HCT116 (cell line): ENCODE data around the gene MYO5C. TPM values are rescaled to one million over a fixed set of nuclear protein-coding genes. Genes with fewer than 3 reads are reported as not detected.

Experiments
- ATAC-seq: fragments of 200-7000 bp; cut with Tn5 transposase; 2 replicates; pipeline ENCODE4 v1.9.1; 2020; ENCODE audit warnings: mild to moderate bottlenecking, moderate library complexity
- BruUV-seq: library from RNA; stranded (reverse); fragments of 400-500 nt; replicated peaks from 2 replicates; lab custom pipeline; 2021; lab: Mats Ljungman, UMichigan
- CTCF ChIA-PET: fragments of 300-600 bp; sonication (Branson Sonifier 250); formaldehyde crosslinking; loops from one replicate; lab custom pipeline; 2021; ENCODE audit warnings: antibody characterized with exemption; lab: Charles Lee
- POLR2A ChIA-PET: fragments of 300-600, 350-600 bp; sonication (Branson Sonifier 250); formaldehyde crosslinking; loops from one replicate; lab custom pipeline; 2021; ENCODE audit warnings: antibody characterized with exemption; lab: Charles Lee
- RAD21 ChIA-PET, 2 experiments: fragments of 300-600 bp; sonication (Branson Sonifier 250); formaldehyde crosslinking; loops; one replicate each; lab custom pipeline; 2023; ENCODE audit warnings: low total read pairs in 2 of 2; ENCODE audit not compliant: uncharacterized antibody in 2 of 2, unreplicated experiment in 2 of 2, low non-redundant PET in 1 of 2; lab: Charles Lee
- DNase-seq: peaks from one replicate; pipeline ENCODE4 v3.0.0-alpha.2; 2010; ENCODE audit warnings: low read depth, low spot score
- H2AFZ ChIP-seq: fragments of 200-600 bp; shearing (Covaris generic), sonication (generic); 2 replicates; pipeline ENCODE4 v1.6.1; 2017; ENCODE audit warnings: low read depth, mixed run types, mixed read lengths, antibody characterized with exemption, low read length; ENCODE audit not compliant: poor library complexity, severe bottlenecking
- H3K27ac ChIP-seq: 2 replicates; pipeline ENCODE4 v1.5.1; 2012; ENCODE audit warnings: low read depth, low read length
- H3K27me3 ChIP-seq: fragments of 200-600 bp; sonication (generic); 2 replicates; pipeline ENCODE4 v1.6.1; 2016; ENCODE audit warnings: mixed run types, low read length, mixed read lengths; ENCODE audit not compliant: insufficient read depth
- H3K36me3 ChIP-seq, 2 experiments: fragments of 200-500 bp in 1 of 2; fragments of 200-600 bp in 1 of 2; sonication (Bioruptor generic) in 1 of 2; sonication (generic) in 1 of 2; 2 replicates each; pipeline versions ENCODE4 v1.5.1 to v1.6.1; 2014 to 2016; ENCODE audit warnings: low read length in 2 of 2, inconsistent platforms in 1 of 2, mixed read lengths in 1 of 2, mixed run types in 1 of 2; ENCODE audit not compliant: insufficient read depth in 2 of 2, control insufficient read depth in 1 of 2
- H3K4me1 ChIP-seq, 2 experiments: fragments of 200-600 bp in 1 of 2; sonication (generic) in 1 of 2; 2 replicates each; pipeline versions ENCODE4 v1.5.1 to v1.6.1; 2012 to 2017; ENCODE audit warnings: low read length in 2 of 2, inconsistent platforms in 1 of 2, mild to moderate bottlenecking in 1 of 2, mixed read lengths in 1 of 2, mixed run types in 1 of 2, moderate library complexity in 1 of 2; ENCODE audit not compliant: insufficient read depth in 2 of 2, control insufficient read depth in 1 of 2
- H3K4me2 ChIP-seq: fragments of 200-600 bp; sonication (generic); 2 replicates; pipeline ENCODE4 v1.6.1; 2017; ENCODE audit warnings: mixed run types, low read length, mixed read lengths
- H3K4me3 ChIP-seq, 2 experiments: fragments of 200-600 bp in 1 of 2; sonication (generic) in 1 of 2; replicated peaks in 1 of 2; 2 replicates each; pipeline ENCODE4 v1.5.1; 2011 to 2016; ENCODE audit warnings: low read length in 2 of 2, control low read depth in 1 of 2, low read depth in 1 of 2, mild to moderate bottlenecking in 1 of 2, mixed read lengths in 1 of 2, mixed run types in 1 of 2
- H3K79me2 ChIP-seq: fragments of 200-600 bp; sonication (generic); 2 replicates; pipeline ENCODE4 v1.6.1; 2017; ENCODE audit warnings: mild to moderate bottlenecking, mixed run types, low read length, moderate library complexity, mixed read lengths; ENCODE audit not compliant: insufficient read depth
- H3K9ac ChIP-seq: fragments of 200-600 bp; sonication (generic); 2 replicates; pipeline ENCODE4 v1.6.1; 2016; ENCODE audit warnings: low read length, mixed read lengths
- H3K9me2 ChIP-seq: fragments of 200-600 bp; sonication (generic), shearing (Covaris generic); 2 replicates; pipeline ENCODE4 v1.6.1; 2017; ENCODE audit warnings: mixed run types, mild to moderate bottlenecking, moderate library complexity; ENCODE audit not compliant: insufficient read depth
- H3K9me3 ChIP-seq, 2 experiments: fragments of 200-500 bp in 1 of 2; fragments of 200-600 bp in 1 of 2; sonication (Bioruptor generic) in 1 of 2; sonication (generic) in 1 of 2; 2 replicates each; pipeline ENCODE4 v1.6.1; 2014 to 2017; ENCODE audit warnings: low read length in 2 of 2, mixed read lengths in 2 of 2, inconsistent platforms in 1 of 2, low read depth in 1 of 2, mild to moderate bottlenecking in 1 of 2, mixed run types in 1 of 2, moderate library complexity in 1 of 2; ENCODE audit not compliant: control insufficient read depth in 1 of 2, insufficient read depth in 1 of 2
- H4K20me1 ChIP-seq: fragments of 200-600 bp; sonication (generic), shearing (Covaris generic); 2 replicates; pipeline ENCODE4 v1.6.1; 2017; ENCODE audit warnings: mixed run types, mild to moderate bottlenecking, moderate library complexity; ENCODE audit not compliant: insufficient read depth
- CEBPB ChIP-seq: IDR thresholded peaks from 2 replicates; pipeline ENCODE4 v1.6.1; 2012; ENCODE audit warnings: low read depth
- EGR1 ChIP-seq: IDR thresholded peaks from 2 replicates; pipeline ENCODE4 v1.6.1; 2012; ENCODE audit warnings: low read depth
- ELF1 ChIP-seq: IDR thresholded peaks from 2 replicates; pipeline ENCODE4 v1.6.1; 2012; ENCODE audit warnings: low read depth, borderline replicate concordance
- EZH2 ChIP-seq: fragments of 200-600 bp; sonication (generic); IDR thresholded peaks from 2 replicates; pipeline ENCODE4 v1.6.1; 2017; ENCODE audit warnings: antibody characterized with exemption, mixed run types
- EZH2phosphoT487 ChIP-seq: fragments of 200-600 bp; IDR thresholded peaks from 2 replicates; pipeline ENCODE4 v1.6.1; 2018; ENCODE audit warnings: antibody characterized with exemption, borderline replicate concordance
- FOSL1 ChIP-seq: IDR thresholded peaks from 2 replicates; pipeline ENCODE4 v1.6.1; 2012; ENCODE audit warnings: low read depth
- JUND ChIP-seq: IDR thresholded peaks from 2 replicates; pipeline ENCODE4 v1.6.1; 2012
- POLR2A ChIP-seq: IDR thresholded peaks from 2 replicates; pipeline ENCODE4 v1.7.0; 2011; ENCODE audit warnings: borderline replicate concordance; ENCODE audit not compliant: insufficient read depth, insufficient read length; ENCODE audit errors: extremely low read depth
- POLR2AphosphoS5 ChIP-seq: IDR thresholded peaks from 2 replicates; pipeline ENCODE4 v1.6.1; 2011; ENCODE audit warnings: mild to moderate bottlenecking, low read depth, low read length, moderate library complexity
- RAD21 ChIP-seq: IDR thresholded peaks from 2 replicates; pipeline ENCODE4 v1.6.1; 2012; ENCODE audit warnings: low read depth, mild to moderate bottlenecking
- SIN3A ChIP-seq: IDR thresholded peaks from 2 replicates; pipeline ENCODE4 v1.6.1; 2012; ENCODE audit warnings: low read depth
- TCF7L2 ChIP-seq: IDR thresholded peaks from 2 replicates; pipeline ENCODE4 v1.7.0; 2011; ENCODE audit warnings: borderline replicate concordance, inconsistent platforms; ENCODE audit not compliant: insufficient read depth, insufficient read length; ENCODE audit errors: extremely low read depth
- YY1 ChIP-seq: IDR thresholded peaks from 2 replicates; pipeline ENCODE4 v1.6.1; 2011; ENCODE audit warnings: low read length, low read depth, moderate library complexity, mild to moderate bottlenecking; ENCODE audit not compliant: insufficient replicate concordance; ENCODE audit errors: extremely low read depth
- ZFX ChIP-seq: fragments of 450-650 bp; IDR thresholded peaks from 2 replicates; pipeline ENCODE4 v1.6.1; 2017
- ZNF274 ChIP-seq: fragments of 200-500 bp; sonication (Bioruptor generic); IDR thresholded peaks from 2 replicates; pipeline ENCODE4 v1.6.1; 2014; ENCODE audit warnings: mild to moderate bottlenecking, low read depth, low read length, inconsistent platforms
- intact Hi-C: fragments of 100-400 bp; cut with micrococcal nuclease; formaldehyde crosslinking; loops from 2 replicates; pipeline ENCODE4 v1.10.0; 2022
- total RNA-seq: library from RNA; stranded (reverse); gene quantifications from one replicate; pipeline ENCODE4 v1.2.1, GENCODE V29; 2021; ENCODE audit not compliant: unreplicated experiment
- TF ChIP-seq, protein P1 (sequence below), 3 experiments: fragments of 200-600 bp in 1 of 3; sonication (generic) in 1 of 3; IDR thresholded peaks in 2 of 3; conservative IDR thresholded peaks in 1 of 3; 2 replicates each; pipeline ENCODE4 v1.5.1; 2012 to 2017; ENCODE audit warnings: low read depth in 2 of 3, low read length in 2 of 3, antibody characterized with exemption in 1 of 3, borderline replicate concordance in 1 of 3, control low read depth in 1 of 3, mild to moderate bottlenecking in 1 of 3, mixed read lengths in 1 of 3, mixed run types in 1 of 3, moderate library complexity in 1 of 3; ENCODE audit not compliant: insufficient read depth in 1 of 3
- TF ChIP-seq, protein P2 (sequence below): IDR thresholded peaks from 2 replicates; pipeline ENCODE4 v1.6.1; 2012; ENCODE audit warnings: low read depth

Gene MYO5C
- total RNA-seq, 1 experiment from 2014 or later: 34.0 TPM

GRCh38 chr15:52158084-52158765 lies 137.4 kb downstream of the MYO5C start (continued):
- TF ChIP-seq, protein P1, sequence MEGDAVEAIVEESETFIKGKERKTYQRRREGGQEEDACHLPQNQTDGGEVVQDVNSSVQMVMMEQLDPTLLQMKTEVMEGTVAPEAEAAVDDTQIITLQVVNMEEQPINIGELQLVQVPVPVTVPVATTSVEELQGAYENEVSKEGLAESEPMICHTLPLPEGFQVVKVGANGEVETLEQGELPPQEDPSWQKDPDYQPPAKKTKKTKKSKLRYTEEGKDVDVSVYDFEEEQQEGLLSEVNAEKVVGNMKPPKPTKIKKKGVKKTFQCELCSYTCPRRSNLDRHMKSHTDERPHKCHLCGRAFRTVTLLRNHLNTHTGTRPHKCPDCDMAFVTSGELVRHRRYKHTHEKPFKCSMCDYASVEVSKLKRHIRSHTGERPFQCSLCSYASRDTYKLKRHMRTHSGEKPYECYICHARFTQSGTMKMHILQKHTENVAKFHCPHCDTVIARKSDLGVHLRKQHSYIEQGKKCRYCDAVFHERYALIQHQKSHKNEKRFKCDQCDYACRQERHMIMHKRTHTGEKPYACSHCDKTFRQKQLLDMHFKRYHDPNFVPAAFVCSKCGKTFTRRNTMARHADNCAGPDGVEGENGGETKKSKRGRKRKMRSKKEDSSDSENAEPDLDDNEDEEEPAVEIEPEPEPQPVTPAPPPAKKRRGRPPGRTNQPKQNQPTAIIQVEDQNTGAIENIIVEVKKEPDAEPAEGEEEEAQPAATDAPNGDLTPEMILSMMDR (IDR thresholded peaks at IDR 0.05 in 2 of 3, conservative IDR thresholded peaks at IDR 0.05 in 1 of 3; ENCODE audit: borderline replicate concordance in 1 of 3, insufficient read depth in 1 of 3, low read depth in 2 of 3, low read length in 2 of 3): no peak
- TF ChIP-seq YY1 (no peak), ELF1 (no peak), SIN3A (no peak)

DNA sequence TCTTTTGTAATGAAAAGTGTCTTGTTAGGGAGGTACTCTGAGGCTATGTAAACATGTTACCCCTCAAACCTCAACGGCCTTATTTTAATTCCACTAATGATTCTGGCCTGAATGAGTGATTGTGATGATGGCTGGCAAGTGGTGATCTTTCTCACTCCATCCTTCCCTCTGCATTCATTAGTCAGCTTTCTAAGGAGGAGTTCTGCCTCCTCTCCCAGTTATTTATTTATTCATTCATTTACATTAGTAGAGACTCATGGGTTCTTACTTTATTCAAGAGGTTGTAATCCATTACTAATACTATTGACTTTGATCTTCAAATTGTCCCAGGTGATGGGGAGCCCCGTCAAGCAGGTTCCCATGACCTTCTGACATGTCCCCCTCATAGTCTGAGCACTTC lies 139.7 kb downstream of the MYO5C start:
- Histone ChIP-seq H3K36me3 (no peaks in the 10 kb centered on the region), H3K4me2 (no peak overlapping the region), H2AFZ (no peak overlapping the region), H3K4me1 (no peaks in the 10 kb centered on the region), H3K27ac (no peak overlapping the region), H3K4me3 (no peak overlapping the region), H4K20me1 (no peaks in the 10 kb centered on the region), H3K79me2 (no peaks in the 10 kb centered on the region), H3K9ac (no peak overlapping the region), H3K27me3 (no peaks in the 10 kb centered on the region), H3K9me3 (no peaks in the 10 kb centered on the region), H3K9me2 (no peaks in the 10 kb centered on the region)
- BruUV-seq: no TSS peak
- DNase-seq (no peak), ATAC-seq (no peak)
- RAD21 ChIA-PET: no interaction called here
- intact Hi-C loops: no loop called here
- CTCF ChIA-PET: no interaction called here
- POLR2A ChIA-PET: no interaction called here
- TF ChIP-seq POLR2AphosphoS5: no peak
- TF ChIP-seq ZNF274: no peak
- TF ChIP-seq POLR2A: no peak
- no peak for TF ChIP-seq CEBPB
- no peak for TF ChIP-seq SIN3A
- no peak for TF ChIP-seq ZFX
- no peak for TF ChIP-seq FOSL1
- TF ChIP-seq, protein P2, sequence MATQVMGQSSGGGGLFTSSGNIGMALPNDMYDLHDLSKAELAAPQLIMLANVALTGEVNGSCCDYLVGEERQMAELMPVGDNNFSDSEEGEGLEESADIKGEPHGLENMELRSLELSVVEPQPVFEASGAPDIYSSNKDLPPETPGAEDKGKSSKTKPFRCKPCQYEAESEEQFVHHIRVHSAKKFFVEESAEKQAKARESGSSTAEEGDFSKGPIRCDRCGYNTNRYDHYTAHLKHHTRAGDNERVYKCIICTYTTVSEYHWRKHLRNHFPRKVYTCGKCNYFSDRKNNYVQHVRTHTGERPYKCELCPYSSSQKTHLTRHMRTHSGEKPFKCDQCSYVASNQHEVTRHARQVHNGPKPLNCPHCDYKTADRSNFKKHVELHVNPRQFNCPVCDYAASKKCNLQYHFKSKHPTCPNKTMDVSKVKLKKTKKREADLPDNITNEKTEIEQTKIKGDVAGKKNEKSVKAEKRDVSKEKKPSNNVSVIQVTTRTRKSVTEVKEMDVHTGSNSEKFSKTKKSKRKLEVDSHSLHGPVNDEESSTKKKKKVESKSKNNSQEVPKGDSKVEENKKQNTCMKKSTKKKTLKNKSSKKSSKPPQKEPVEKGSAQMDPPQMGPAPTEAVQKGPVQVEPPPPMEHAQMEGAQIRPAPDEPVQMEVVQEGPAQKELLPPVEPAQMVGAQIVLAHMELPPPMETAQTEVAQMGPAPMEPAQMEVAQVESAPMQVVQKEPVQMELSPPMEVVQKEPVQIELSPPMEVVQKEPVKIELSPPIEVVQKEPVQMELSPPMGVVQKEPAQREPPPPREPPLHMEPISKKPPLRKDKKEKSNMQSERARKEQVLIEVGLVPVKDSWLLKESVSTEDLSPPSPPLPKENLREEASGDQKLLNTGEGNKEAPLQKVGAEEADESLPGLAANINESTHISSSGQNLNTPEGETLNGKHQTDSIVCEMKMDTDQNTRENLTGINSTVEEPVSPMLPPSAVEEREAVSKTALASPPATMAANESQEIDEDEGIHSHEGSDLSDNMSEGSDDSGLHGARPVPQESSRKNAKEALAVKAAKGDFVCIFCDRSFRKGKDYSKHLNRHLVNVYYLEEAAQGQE: no peak
- TF ChIP-seq, protein P1 (IDR thresholded peaks at IDR 0.05 in 2 of 3, conservative IDR thresholded peaks at IDR 0.05 in 1 of 3; ENCODE audit: borderline replicate concordance in 1 of 3, insufficient read depth in 1 of 3, low read depth in 2 of 3, low read length in 2 of 3): no peak
- TF ChIP-seq TCF7L2: no peak
- no peak for TF ChIP-seq EZH2phosphoT487
- TF ChIP-seq EZH2: no peak
- TF ChIP-seq RAD21: no peak
- TF ChIP-seq ELF1: no peak
- no peak for TF ChIP-seq EGR1
- no peak for TF ChIP-seq JUND
